ENCODE measurements around the gene ARSD. TPM values are rescaled to one million over a fixed set of nuclear protein-coding genes. Genes with fewer than 3 reads are reported as not detected.

ARSD gene
- total and polyA plus RNA-seq, 2 of the 13 experiments (the other 11 are each of a cell fraction or from before 2014, with no cell fraction given): 4.8 to 6.8 TPM

DNA sequence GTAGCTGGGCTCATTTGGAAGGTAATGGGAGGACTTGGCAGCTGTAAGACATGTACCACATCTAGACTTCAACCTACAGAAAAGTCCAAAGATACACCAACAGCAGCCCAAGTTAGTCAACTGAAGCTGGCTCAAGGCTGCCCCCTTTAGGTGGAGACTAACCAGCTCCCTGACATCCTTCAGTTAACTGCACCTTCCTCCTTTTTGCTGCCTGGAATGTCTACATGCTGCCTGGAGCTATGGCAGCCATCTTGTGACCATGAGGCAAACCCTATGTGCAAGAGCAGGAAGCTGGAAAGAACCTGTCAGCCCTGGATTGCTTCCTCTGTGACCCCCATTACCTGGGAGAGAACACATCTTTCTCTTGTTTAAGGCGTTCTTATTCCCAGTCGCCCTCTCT is 25.8 kb downstream of the ARSD start:
- H3K4me3 ChIP-seq (replicated peaks in 1 of 3; ENCODE audit: insufficient read depth in 1 of 3, low read depth in 2 of 3, low read length in 3 of 3): no peak overlapping the region
- ChIA-PET CTCF (ENCODE audit: low intra/inter-chr PET ratio, low total read pairs) (no interaction called here), POLR2A (no interaction called here)
- no peak overlapping the region for H3K9ac ChIP-seq (ENCODE audit: insufficient read depth, low read depth, low read length)
- DNase-seq (ENCODE audit: low spot score) (no peak), ATAC-seq (no peak), FAIRE-seq (no peak)
- in situ Hi-C loops (cut with HindIII; ENCODE audit: extremely low pct_ligation_motif_present, low pct_unique_long_range_greater_than_20kb): no loop called here
- BruUV-seq (replicated peaks): no TSS peak
- 100% methylated on average over 2 of the region's 2 CpGs for WGBS (ENCODE audit: low lambda C conversion rate)
- no peaks in the 10 kb centered on the region for H3K79me2 ChIP-seq (ENCODE audit: insufficient read depth, low read length)
- H3K27me3 ChIP-seq (ENCODE audit: control insufficient read depth in 1 of 2, insufficient read depth in 2 of 2, low read length in 2 of 2): no peaks in the 10 kb centered on the region
- no peaks in the 10 kb centered on the region for H3K9me3 ChIP-seq (ENCODE audit: low read length)
- H3K4me1 ChIP-seq (ENCODE audit: insufficient read depth, low read length): no peaks in the 10 kb centered on the region; the same call in 1 of the 2 replicates
- no peaks in the 10 kb centered on the region for H3K36me3 ChIP-seq (replicated peaks in 1 of 2; ENCODE audit: control insufficient read depth in 1 of 2, insufficient read depth in 2 of 2, low read length in 2 of 2)
- intact Hi-C loops (cut with micrococcal nuclease; ENCODE audit: unreplicated experiment): no loop called here
- no peak overlapping the region for H3K4me2 ChIP-seq (ENCODE audit: low read depth, low read length)
- TF ChIP-seq NFIB (CRISPR knock-in tag; IDR thresholded peaks at IDR 0.05; ENCODE audit: borderline replicate concordance): no peak
- TF ChIP-seq, protein P1, sequence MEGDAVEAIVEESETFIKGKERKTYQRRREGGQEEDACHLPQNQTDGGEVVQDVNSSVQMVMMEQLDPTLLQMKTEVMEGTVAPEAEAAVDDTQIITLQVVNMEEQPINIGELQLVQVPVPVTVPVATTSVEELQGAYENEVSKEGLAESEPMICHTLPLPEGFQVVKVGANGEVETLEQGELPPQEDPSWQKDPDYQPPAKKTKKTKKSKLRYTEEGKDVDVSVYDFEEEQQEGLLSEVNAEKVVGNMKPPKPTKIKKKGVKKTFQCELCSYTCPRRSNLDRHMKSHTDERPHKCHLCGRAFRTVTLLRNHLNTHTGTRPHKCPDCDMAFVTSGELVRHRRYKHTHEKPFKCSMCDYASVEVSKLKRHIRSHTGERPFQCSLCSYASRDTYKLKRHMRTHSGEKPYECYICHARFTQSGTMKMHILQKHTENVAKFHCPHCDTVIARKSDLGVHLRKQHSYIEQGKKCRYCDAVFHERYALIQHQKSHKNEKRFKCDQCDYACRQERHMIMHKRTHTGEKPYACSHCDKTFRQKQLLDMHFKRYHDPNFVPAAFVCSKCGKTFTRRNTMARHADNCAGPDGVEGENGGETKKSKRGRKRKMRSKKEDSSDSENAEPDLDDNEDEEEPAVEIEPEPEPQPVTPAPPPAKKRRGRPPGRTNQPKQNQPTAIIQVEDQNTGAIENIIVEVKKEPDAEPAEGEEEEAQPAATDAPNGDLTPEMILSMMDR (CRISPR knock-in tag; IDR thresholded peaks at IDR 0.05): peak; percentile 45
- no peak overlapping the region for H3K27ac ChIP-seq (ENCODE audit: extremely low read length, insufficient read depth, low read length)
- no peak overlapping the region for H2AFZ ChIP-seq (ENCODE audit: low read length)
- H4K20me1 ChIP-seq (ENCODE audit: insufficient read depth, low read length): no peaks in the 10 kb centered on the region

- no peak for FAIRE-seq
- H3K79me2 ChIP-seq (ENCODE audit: insufficient read depth, low read length): no peaks in the 10 kb centered on the region
- no peak overlapping the region for H3K27ac ChIP-seq (ENCODE audit: extremely low read length, insufficient read depth, low read length)
- no peaks in the 10 kb centered on the region for H4K20me1 ChIP-seq (ENCODE audit: insufficient read depth, low read length)
- H3K4me1 ChIP-seq (ENCODE audit: insufficient read depth, low read length): no peaks in the 10 kb centered on the region; the same call in 1 of the 2 replicates
- no peaks in the 10 kb centered on the region for H3K9me3 ChIP-seq (ENCODE audit: low read length)
- in situ Hi-C loops (cut with HindIII; ENCODE audit: extremely low pct_ligation_motif_present, low pct_unique_long_range_greater_than_20kb) (no loop called here), intact Hi-C loops (cut with micrococcal nuclease; ENCODE audit: unreplicated experiment) (no loop called here)
- CTCF ChIA-PET (ENCODE audit: low intra/inter-chr PET ratio, low total read pairs): no interaction called here
- no TSS peak for BruUV-seq (replicated peaks)
- H3K4me3 ChIP-seq (replicated peaks in 1 of 3; ENCODE audit: insufficient read depth in 1 of 3, low read depth in 2 of 3, low read length in 3 of 3): no peak overlapping the region
- DNase-seq (ENCODE audit: low spot score): no peak
- no peak overlapping the region for H3K4me2 ChIP-seq (ENCODE audit: low read depth, low read length)
- POLR2A ChIA-PET: no interaction called here
- no peaks in the 10 kb centered on the region for H3K27me3 ChIP-seq (ENCODE audit: control insufficient read depth in 1 of 2, insufficient read depth in 2 of 2, low read length in 2 of 2)
- no peak overlapping the region for H2AFZ ChIP-seq (ENCODE audit: low read length)
- no peak for ATAC-seq
- TF ChIP-seq, protein P2, sequence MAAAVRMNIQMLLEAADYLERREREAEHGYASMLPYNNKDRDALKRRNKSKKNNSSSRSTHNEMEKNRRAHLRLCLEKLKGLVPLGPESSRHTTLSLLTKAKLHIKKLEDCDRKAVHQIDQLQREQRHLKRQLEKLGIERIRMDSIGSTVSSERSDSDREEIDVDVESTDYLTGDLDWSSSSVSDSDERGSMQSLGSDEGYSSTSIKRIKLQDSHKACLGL (CRISPR knock-in tag; IDR thresholded peaks at IDR 0.05): no peak
- TF ChIP-seq, protein P3, sequence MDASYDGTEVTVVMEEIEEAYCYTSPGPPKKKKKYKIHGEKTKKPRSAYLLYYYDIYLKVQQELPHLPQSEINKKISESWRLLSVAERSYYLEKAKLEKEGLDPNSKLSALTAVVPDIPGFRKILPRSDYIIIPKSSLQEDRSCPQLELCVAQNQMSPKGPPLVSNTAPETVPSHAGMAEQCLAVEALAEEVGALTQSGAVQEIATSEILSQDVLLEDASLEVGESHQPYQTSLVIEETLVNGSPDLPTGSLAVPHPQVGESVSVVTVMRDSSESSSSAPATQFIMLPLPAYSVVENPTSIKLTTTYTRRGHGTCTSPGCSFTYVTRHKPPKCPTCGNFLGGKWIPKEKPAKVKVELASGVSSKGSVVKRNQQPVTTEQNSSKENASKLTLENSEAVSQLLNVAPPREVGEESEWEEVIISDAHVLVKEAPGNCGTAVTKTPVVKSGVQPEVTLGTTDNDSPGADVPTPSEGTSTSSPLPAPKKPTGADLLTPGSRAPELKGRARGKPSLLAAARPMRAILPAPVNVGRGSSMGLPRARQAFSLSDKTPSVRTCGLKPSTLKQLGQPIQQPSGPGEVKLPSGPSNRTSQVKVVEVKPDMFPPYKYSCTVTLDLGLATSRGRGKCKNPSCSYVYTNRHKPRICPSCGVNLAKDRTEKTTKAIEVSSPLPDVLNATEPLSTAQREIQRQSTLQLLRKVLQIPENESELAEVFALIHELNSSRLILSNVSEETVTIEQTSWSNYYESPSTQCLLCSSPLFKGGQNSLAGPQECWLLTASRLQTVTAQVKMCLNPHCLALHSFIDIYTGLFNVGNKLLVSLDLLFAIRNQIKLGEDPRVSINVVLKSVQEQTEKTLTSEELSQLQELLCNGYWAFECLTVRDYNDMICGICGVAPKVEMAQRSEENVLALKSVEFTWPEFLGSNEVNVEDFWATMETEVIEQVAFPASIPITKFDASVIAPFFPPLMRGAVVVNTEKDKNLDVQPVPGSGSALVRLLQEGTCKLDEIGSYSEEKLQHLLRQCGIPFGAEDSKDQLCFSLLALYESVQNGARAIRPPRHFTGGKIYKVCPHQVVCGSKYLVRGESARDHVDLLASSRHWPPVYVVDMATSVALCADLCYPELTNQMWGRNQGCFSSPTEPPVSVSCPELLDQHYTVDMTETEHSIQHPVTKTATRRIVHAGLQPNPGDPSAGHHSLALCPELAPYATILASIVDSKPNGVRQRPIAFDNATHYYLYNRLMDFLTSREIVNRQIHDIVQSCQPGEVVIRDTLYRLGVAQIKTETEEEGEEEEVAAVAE (CRISPR knock-in tag; IDR thresholded peaks at IDR 0.05; ENCODE audit: borderline replicate concordance): no peak
- TF ChIP-seq ZFX (CRISPR knock-in tag; IDR thresholded peaks at IDR 0.05; ENCODE audit: low read depth): no peak
- no peak for TF ChIP-seq SKI (IDR thresholded peaks at IDR 0.05; ENCODE audit: partially characterized antibody)
- no peak for TF ChIP-seq ZSCAN29 (CRISPR knock-in tag; conservative IDR thresholded peaks at IDR 0.05)
- no peak for TF ChIP-seq ARID2 (CRISPR knock-in tag; IDR thresholded peaks at IDR 0.05; ENCODE audit: borderline replicate concordance)
- TF ChIP-seq ZNF12 (CRISPR knock-in tag; IDR thresholded peaks at IDR 0.05): peak; percentile 91
- no peak for TF ChIP-seq MBNL3 (CRISPR knock-in tag; conservative IDR thresholded peaks at IDR 0.05)
- H3K36me3 ChIP-seq (replicated peaks in 1 of 2; ENCODE audit: control insufficient read depth in 1 of 2, insufficient read depth in 2 of 2, low read length in 2 of 2): no peaks in the 10 kb centered on the region
- no peak overlapping the region for H3K9ac ChIP-seq (ENCODE audit: insufficient read depth, low read depth, low read length)
- 94% methylated on average over 1 of the region's 1 CpG for WGBS (ENCODE audit: low lambda C conversion rate)
Observed at GRCh38 chrX:2902841-2903240, 26.3 kb downstream of the ARSD start.
